HCT116 (cell line): ENCODE data around the gene TTC33. TPM values are rescaled to one million over a fixed set of nuclear protein-coding genes. Genes with fewer than 3 reads are reported as not detected.

Experiments used
- ATAC-seq: fragments of 200-7000 bp; cut with Tn5 transposase; 2 replicates; pipeline ENCODE4 v1.9.1; 2020; ENCODE audit warnings: mild to moderate bottlenecking, moderate library complexity
- BruUV-seq: library from RNA; stranded (reverse); fragments of 400-500 nt; replicated peaks from 2 replicates; lab custom pipeline; 2021; lab: Mats Ljungman, UMichigan
- CTCF ChIA-PET: fragments of 300-600 bp; sonication (Branson Sonifier 250); formaldehyde crosslinking; loops from one replicate; lab custom pipeline; 2021; ENCODE audit warnings: antibody characterized with exemption; lab: Charles Lee
- POLR2A ChIA-PET: fragments of 300-600, 350-600 bp; sonication (Branson Sonifier 250); formaldehyde crosslinking; loops from one replicate; lab custom pipeline; 2021; ENCODE audit warnings: antibody characterized with exemption; lab: Charles Lee
- RAD21 ChIA-PET, 2 experiments: fragments of 300-600 bp; sonication (Branson Sonifier 250); formaldehyde crosslinking; loops; one replicate each; lab custom pipeline; 2023; ENCODE audit warnings: low total read pairs in 2 of 2; ENCODE audit not compliant: uncharacterized antibody in 2 of 2, unreplicated experiment in 2 of 2, low non-redundant PET in 1 of 2; lab: Charles Lee
- DNase-seq: peaks from one replicate; pipeline ENCODE4 v3.0.0-alpha.2; 2010; ENCODE audit warnings: low read depth, low spot score
- H2AFZ ChIP-seq: fragments of 200-600 bp; shearing (Covaris generic), sonication (generic); 2 replicates; pipeline ENCODE4 v1.6.1; 2017; ENCODE audit warnings: low read depth, mixed run types, mixed read lengths, antibody characterized with exemption, low read length; ENCODE audit not compliant: poor library complexity, severe bottlenecking
- H3K27ac ChIP-seq: 2 replicates; pipeline ENCODE4 v1.5.1; 2012; ENCODE audit warnings: low read depth, low read length
- H3K27me3 ChIP-seq: fragments of 200-600 bp; sonication (generic); 2 replicates; pipeline ENCODE4 v1.6.1; 2016; ENCODE audit warnings: mixed run types, low read length, mixed read lengths; ENCODE audit not compliant: insufficient read depth
- H3K36me3 ChIP-seq, 2 experiments: fragments of 200-500 bp in 1 of 2; fragments of 200-600 bp in 1 of 2; sonication (Bioruptor generic) in 1 of 2; sonication (generic) in 1 of 2; 2 replicates each; pipeline versions ENCODE4 v1.5.1 to v1.6.1; 2014 to 2016; ENCODE audit warnings: low read length in 2 of 2, inconsistent platforms in 1 of 2, mixed read lengths in 1 of 2, mixed run types in 1 of 2; ENCODE audit not compliant: insufficient read depth in 2 of 2, control insufficient read depth in 1 of 2
- H3K4me1 ChIP-seq, 2 experiments: fragments of 200-600 bp in 1 of 2; sonication (generic) in 1 of 2; 2 replicates each; pipeline versions ENCODE4 v1.5.1 to v1.6.1; 2012 to 2017; ENCODE audit warnings: low read length in 2 of 2, inconsistent platforms in 1 of 2, mild to moderate bottlenecking in 1 of 2, mixed read lengths in 1 of 2, mixed run types in 1 of 2, moderate library complexity in 1 of 2; ENCODE audit not compliant: insufficient read depth in 2 of 2, control insufficient read depth in 1 of 2
- H3K4me2 ChIP-seq: fragments of 200-600 bp; sonication (generic); 2 replicates; pipeline ENCODE4 v1.6.1; 2017; ENCODE audit warnings: mixed run types, low read length, mixed read lengths
- H3K4me3 ChIP-seq, 2 experiments: fragments of 200-600 bp in 1 of 2; sonication (generic) in 1 of 2; replicated peaks in 1 of 2; 2 replicates each; pipeline ENCODE4 v1.5.1; 2011 to 2016; ENCODE audit warnings: low read length in 2 of 2, control low read depth in 1 of 2, low read depth in 1 of 2, mild to moderate bottlenecking in 1 of 2, mixed read lengths in 1 of 2, mixed run types in 1 of 2
- H3K79me2 ChIP-seq: fragments of 200-600 bp; sonication (generic); 2 replicates; pipeline ENCODE4 v1.6.1; 2017; ENCODE audit warnings: mild to moderate bottlenecking, mixed run types, low read length, moderate library complexity, mixed read lengths; ENCODE audit not compliant: insufficient read depth
- H3K9ac ChIP-seq: fragments of 200-600 bp; sonication (generic); 2 replicates; pipeline ENCODE4 v1.6.1; 2016; ENCODE audit warnings: low read length, mixed read lengths
- H3K9me2 ChIP-seq: fragments of 200-600 bp; sonication (generic), shearing (Covaris generic); 2 replicates; pipeline ENCODE4 v1.6.1; 2017; ENCODE audit warnings: mixed run types, mild to moderate bottlenecking, moderate library complexity; ENCODE audit not compliant: insufficient read depth
- H3K9me3 ChIP-seq, 2 experiments: fragments of 200-500 bp in 1 of 2; fragments of 200-600 bp in 1 of 2; sonication (Bioruptor generic) in 1 of 2; sonication (generic) in 1 of 2; 2 replicates each; pipeline ENCODE4 v1.6.1; 2014 to 2017; ENCODE audit warnings: low read length in 2 of 2, mixed read lengths in 2 of 2, inconsistent platforms in 1 of 2, low read depth in 1 of 2, mild to moderate bottlenecking in 1 of 2, mixed run types in 1 of 2, moderate library complexity in 1 of 2; ENCODE audit not compliant: control insufficient read depth in 1 of 2, insufficient read depth in 1 of 2
- H4K20me1 ChIP-seq: fragments of 200-600 bp; sonication (generic), shearing (Covaris generic); 2 replicates; pipeline ENCODE4 v1.6.1; 2017; ENCODE audit warnings: mixed run types, mild to moderate bottlenecking, moderate library complexity; ENCODE audit not compliant: insufficient read depth
- CBX3 ChIP-seq: IDR thresholded peaks from 2 replicates; pipeline ENCODE4 v1.6.1; 2012; ENCODE audit warnings: low read depth
- CTCF ChIP-seq, 3 experiments: fragments of 200-600 bp in 1 of 3; sonication (generic) in 1 of 3; IDR thresholded peaks in 2 of 3; conservative IDR thresholded peaks in 1 of 3; 2 replicates each; pipeline ENCODE4 v1.5.1; 2012 to 2017; ENCODE audit warnings: low read depth in 2 of 3, low read length in 2 of 3, antibody characterized with exemption in 1 of 3, borderline replicate concordance in 1 of 3, control low read depth in 1 of 3, mild to moderate bottlenecking in 1 of 3, mixed read lengths in 1 of 3, mixed run types in 1 of 3, moderate library complexity in 1 of 3; ENCODE audit not compliant: insufficient read depth in 1 of 3
- EGR1 ChIP-seq: IDR thresholded peaks from 2 replicates; pipeline ENCODE4 v1.6.1; 2012; ENCODE audit warnings: low read depth
- ELF1 ChIP-seq: IDR thresholded peaks from 2 replicates; pipeline ENCODE4 v1.6.1; 2012; ENCODE audit warnings: low read depth, borderline replicate concordance
- EZH2 ChIP-seq: fragments of 200-600 bp; sonication (generic); IDR thresholded peaks from 2 replicates; pipeline ENCODE4 v1.6.1; 2017; ENCODE audit warnings: antibody characterized with exemption, mixed run types
- JUND ChIP-seq: IDR thresholded peaks from 2 replicates; pipeline ENCODE4 v1.6.1; 2012
- MAX ChIP-seq: IDR thresholded peaks from 2 replicates; pipeline ENCODE4 v1.6.1; 2012
- POLR2A ChIP-seq: IDR thresholded peaks from 2 replicates; pipeline ENCODE4 v1.7.0; 2011; ENCODE audit warnings: borderline replicate concordance; ENCODE audit not compliant: insufficient read depth, insufficient read length; ENCODE audit errors: extremely low read depth
- RAD21 ChIP-seq: IDR thresholded peaks from 2 replicates; pipeline ENCODE4 v1.6.1; 2012; ENCODE audit warnings: low read depth, mild to moderate bottlenecking
- SIN3A ChIP-seq: IDR thresholded peaks from 2 replicates; pipeline ENCODE4 v1.6.1; 2012; ENCODE audit warnings: low read depth
- SP1 ChIP-seq: IDR thresholded peaks from 2 replicates; pipeline ENCODE4 v1.6.1; 2012; ENCODE audit warnings: low read depth
- ZNF274 ChIP-seq: fragments of 200-500 bp; sonication (Bioruptor generic); IDR thresholded peaks from 2 replicates; pipeline ENCODE4 v1.6.1; 2014; ENCODE audit warnings: mild to moderate bottlenecking, low read depth, low read length, inconsistent platforms
- intact Hi-C: fragments of 100-400 bp; cut with micrococcal nuclease; formaldehyde crosslinking; loops from 2 replicates; pipeline ENCODE4 v1.10.0; 2022
- total RNA-seq: library from RNA; stranded (reverse); gene quantifications from one replicate; pipeline ENCODE4 v1.2.1, GENCODE V29; 2021; ENCODE audit not compliant: unreplicated experiment

Gene TTC33
- total RNA-seq, 1 experiment from 2014 or later = 14.5 TPM

- no peak overlapping the region for H3K4me2 ChIP-seq
- ChIA-PET CTCF (no interaction called here), RAD21 (no interaction called here), POLR2A (no interaction called here)
- BruUV-seq = no TSS peak
- H3K27me3 ChIP-seq = no peaks in the 10 kb centered on the region
- ATAC-seq (no peak), DNase-seq (no peak)
- H3K79me2 ChIP-seq = no peaks in the 10 kb centered on the region
- no peaks in the 10 kb centered on the region for H4K20me1 ChIP-seq
- H3K4me1 ChIP-seq = no peaks in the 10 kb centered on the region
- H3K9me2 ChIP-seq = no peaks in the 10 kb centered on the region
- no peak for TF ChIP-seq MAX
- no peak for TF ChIP-seq RAD21
- no peak for TF ChIP-seq CTCF (IDR thresholded peaks at IDR 0.05 in 2 of 3, conservative IDR thresholded peaks at IDR 0.05 in 1 of 3; ENCODE audit: borderline replicate concordance in 1 of 3, insufficient read depth in 1 of 3, low read depth in 2 of 3, low read length in 2 of 3)
- TF ChIP-seq CBX3 = no peak
- no peak for TF ChIP-seq ZNF274
- TF ChIP-seq SIN3A = no peak
- no peak for TF ChIP-seq EGR1
- TF ChIP-seq ELF1 = no peak
- TF ChIP-seq EZH2 = no peak
- TF ChIP-seq SP1 = no peak
- no peak for TF ChIP-seq JUND
- no peak for TF ChIP-seq POLR2A
- no peaks in the 10 kb centered on the region for H3K9me3 ChIP-seq
- H3K27ac ChIP-seq = no peak overlapping the region
- intact Hi-C loops = no loop called here
- H3K36me3 ChIP-seq = no peaks in the 10 kb centered on the region
- H3K9ac ChIP-seq = no peak overlapping the region
- no peak overlapping the region for H3K4me3 ChIP-seq
- no peak overlapping the region for H2AFZ ChIP-seq
Observed at GRCh38 chr5:40560474-40561110, 195.2 kb downstream of the TTC33 start.
